ENCODE measurements around the gene ZBED4. TPM values are rescaled to one million over a fixed set of nuclear protein-coding genes. Genes with fewer than 3 reads are reported as not detected.

Gene ZBED4
- total and polyA plus RNA-seq, 12 donors = 2.6 to 5.9 (median 4.2) TPM

GRCh38 chr22:49823289-49824045, 30.2 kb upstream of the ZBED4 start:
- 93% methylated on average over 53 of the region's 53 CpGs for WGBS, 2 donors
- H3K27me3 ChIP-seq = no peaks in the 10 kb centered on the region
- peaks cover 16 to 67% (median 51%) of the 10 kb centered on the region in 9 donors for H3K4me1 ChIP-seq
- no peak overlapping the region for H3K4me3 ChIP-seq
- no peaks in the 10 kb centered on the region for H3K9me3 ChIP-seq
- intact Hi-C loops (cut with DNase I) = loop anchor here in 1 of 10 donors (5.0 kb wide), 1 partner anchor 51 kb away; no protein-coding TSS in a partner anchor
- H3K36me3 ChIP-seq = peaks cover 3 to 66% (median 43%) of the 10 kb centered on the region in 9 donors
- DNase-seq = no peak
- no peak for TF ChIP-seq CTCF (IDR thresholded peaks at IDR 0.05)
- no peak for ATAC-seq
- H3K27ac ChIP-seq = no peak overlapping the region

GRCh38 chr22:49824185-49824925, 29.3 kb upstream of the ZBED4 start:
- Histone ChIP-seq H3K4me3 (peak overlapping the region in 1 of 10 donors; percentile 77), H3K9me3 (no peaks in the 10 kb centered on the region), H3K4me1 (peaks cover 16 to 67% (median 51%) of the 10 kb centered on the region in 9 donors), H3K27me3 (no peaks in the 10 kb centered on the region), H3K36me3 (peaks cover 3 to 57% (median 35%) of the 10 kb centered on the region in 9 donors), H3K27ac (no peak overlapping the region)
- intact Hi-C loops (cut with DNase I) = loop anchor here in 1 of 10 donors (5.0 kb wide), 1 partner anchor 52 kb away; no protein-coding TSS in a partner anchor
- 89 to 91% methylated on average over 16 of the region's 16 CpGs for WGBS, 2 donors
- ATAC-seq (no peak), DNase-seq (no peak)
- no peak for TF ChIP-seq CTCF (IDR thresholded peaks at IDR 0.05)

- Histone ChIP-seq H3K9me3 (no peaks in the 10 kb centered on the region), H3K4me1 (peaks cover 16 to 66% (median 51%) of the 10 kb centered on the region in 9 donors), H3K27ac (no peak overlapping the region), H3K36me3 (peaks cover 3 to 52% (median 34%) of the 10 kb centered on the region in 9 donors), H3K4me3 (peak overlapping the region in 4 of 10 donors; percentile 74 to 90 (median 76)), H3K27me3 (no peaks in the 10 kb centered on the region)
- DNase-seq (no peak), ATAC-seq (no peak)
- intact Hi-C loops (cut with DNase I) = loop anchor here in 1 of 10 donors (5.0 kb wide), 1 partner anchor 53 kb away; no protein-coding TSS in a partner anchor
- TF ChIP-seq CTCF (IDR thresholded peaks at IDR 0.05) = no peak
- WGBS, 2 donors = 81 to 85% methylated on average over 12 of the region's 12 CpGs
Measured at GRCh38 chr22:49824936-49825335, 28.7 kb upstream of the ZBED4 start.

GRCh38 chr22:49825436-49825835, 28.2 kb upstream of the ZBED4 start:
- Histone ChIP-seq H3K4me1 (peaks cover 16 to 62% (median 51%) of the 10 kb centered on the region in 9 donors), H3K4me3 (peak overlapping the region in 7 of 10 donors; percentile 74 to 90 (median 82)), H3K27ac (peak overlapping the region in 1 of 10 donors; percentile 91), H3K9me3 (peaks cover 0 to 1% (median 0%) of the 10 kb centered on the region in 11 donors), H3K27me3 (no peaks in the 10 kb centered on the region), H3K36me3 (peaks cover 3 to 47% (median 29%) of the 10 kb centered on the region in 9 donors)
- WGBS, 2 donors = 51 to 58% methylated on average over 10 of the region's 10 CpGs
- DNase-seq (no peak), ATAC-seq (no peak)
- no peak for TF ChIP-seq CTCF (IDR thresholded peaks at IDR 0.05)
- intact Hi-C loops (cut with DNase I) = no loop called here
